ENCODE results near the gene NRG3.

GRCh38 chr10:82680608-82681007 is 805.6 kb downstream of the NRG3 start:
- TF ChIP-seq CTCF (IDR thresholded peaks at IDR 0.05): no peak
- TF ChIP-seq EZH2 (IDR thresholded peaks at IDR 0.05; ENCODE audit: borderline replicate concordance, insufficient read depth, low read depth, low read length, poor library complexity, severe bottlenecking): no peak
